Urinary bladder (tissue), 4 donors: Measurements from ENCODE around the gene SPATA12. TPM values are rescaled to one million over a fixed set of nuclear protein-coding genes. Genes with fewer than 3 reads are reported as not detected.

Experiments used
- DNase-seq: peaks from one replicate; pipeline ENCODE4 v3.0.0-alpha.2; 2015; ENCODE audit errors: extremely low spot score
- H3K27ac ChIP-seq: one replicate; pipeline ENCODE4 v1.5.1; 2013; ENCODE audit warnings: low read depth, mild to moderate bottlenecking, moderate library complexity
- H3K36me3 ChIP-seq: one replicate; pipeline ENCODE4 v1.6.1; 2013; ENCODE audit warnings: mild to moderate bottlenecking, moderate library complexity; ENCODE audit not compliant: insufficient read depth
- H3K4me1 ChIP-seq: one replicate; pipeline ENCODE4 v1.6.1; 2013; ENCODE audit warnings: mild to moderate bottlenecking, moderate library complexity; ENCODE audit not compliant: insufficient read depth
- H3K4me3 ChIP-seq: one replicate; pipeline ENCODE4 v1.5.1; 2013; ENCODE audit warnings: low read depth, low read length
- WGBS: extraction: QIAGEN DNeasy Blood & Tissue Kit; methylation state at CpG from one replicate; pipeline ENCODE4 v1.1.7; 2013; 5-methylcytosine and 5-hydroxymethylcytosine counted together
- polyA plus RNA-seq: library from polyadenylated mRNA; stranded (reverse); fragments of 200-250 nt; gene quantifications from one replicate; pipeline ENCODE4 v1.2.3, GENCODE V29; 2013
- total RNA-seq: library from RNA; depleted of rRNA; stranded (reverse); fragments of >200 nt; gene quantifications from one replicate; pipeline ENCODE4 v1.2.3, GENCODE V29; 2014
- donor health status: healthy with polysubstance abuse.
- donor health status: healthy.

Gene SPATA12
- total and polyA plus RNA-seq, 2 donors: 0.09 TPM; not detected in 1

DNA sequence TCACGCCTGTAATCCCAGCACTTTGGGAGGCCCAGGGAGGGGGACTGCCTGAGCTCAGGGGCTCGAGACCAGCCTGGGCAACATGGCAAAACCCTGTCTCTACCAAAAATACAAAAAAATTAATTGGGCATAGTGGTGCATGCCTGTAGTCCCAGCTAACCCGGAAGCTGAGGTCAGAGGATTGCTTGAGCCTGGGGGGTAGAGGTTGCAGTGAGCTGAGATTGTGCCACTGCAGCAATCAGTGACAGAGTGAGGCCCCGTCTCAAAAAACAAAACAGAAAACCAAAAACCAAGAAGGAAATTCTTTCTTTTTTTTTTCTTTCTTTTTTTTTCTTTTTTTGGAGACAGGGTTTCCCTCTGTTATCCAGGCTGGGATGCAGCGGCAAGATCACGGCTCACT is 3.5 kb downstream of the SPATA12 start:
- WGBS: 88% methylated on average over 6 of the region's 6 CpGs
- Histone ChIP-seq H3K4me3 (no peak overlapping the region), H3K27ac (no peak overlapping the region), H3K4me1 (peaks cover 1% of the 10 kb centered on the region), H3K36me3 (no peaks in the 10 kb centered on the region)
- DNase-seq: no peak

DNA sequence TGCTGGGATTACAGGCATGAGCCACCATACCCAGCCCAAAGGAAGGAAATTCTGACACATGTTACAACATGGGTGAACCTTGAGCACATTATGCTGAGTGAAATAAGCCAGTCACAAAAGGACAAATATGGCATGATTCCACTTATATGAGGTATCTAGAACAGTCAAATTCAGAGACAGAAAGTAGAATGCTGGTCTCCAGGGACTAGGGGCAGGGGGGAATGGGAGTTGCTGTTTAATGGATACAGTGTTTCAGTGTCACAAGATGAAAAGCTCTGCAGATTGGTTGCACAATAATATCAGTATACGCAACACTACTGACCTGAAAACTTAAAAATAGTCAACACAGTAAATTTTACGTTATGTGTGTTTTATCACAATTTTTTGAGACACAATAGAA is 4.1 kb downstream of the SPATA12 start:
- H3K27ac ChIP-seq: no peak overlapping the region
- DNase-seq: no peak
- H3K4me1 ChIP-seq: peaks cover 1% of the 10 kb centered on the region
- H3K36me3 ChIP-seq: no peaks in the 10 kb centered on the region
- no peak overlapping the region for H3K4me3 ChIP-seq
- 93% methylated on average over 2 of the region's 2 CpGs for WGBS

DNA sequence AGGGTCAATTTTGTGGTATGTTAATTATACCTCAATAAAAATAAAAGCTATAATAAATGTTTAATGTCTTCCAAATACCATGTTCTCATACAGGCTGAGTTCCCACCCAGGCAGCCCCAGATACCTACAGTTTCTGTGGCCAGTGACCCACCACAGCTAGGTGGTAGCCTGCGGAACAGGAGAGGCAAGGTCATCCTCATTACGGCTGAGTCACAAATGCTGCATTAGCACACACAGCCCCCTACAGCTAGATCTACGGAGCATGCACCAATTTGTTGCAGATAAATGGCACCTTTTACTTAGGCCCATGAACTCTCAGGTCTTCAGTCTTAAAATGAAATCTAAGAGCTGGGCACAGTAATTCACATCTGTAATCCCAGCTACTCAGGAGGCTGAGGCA is 5.1 kb downstream of the SPATA12 start:
- peaks cover 1% of the 10 kb centered on the region for H3K4me1 ChIP-seq
- no peak for DNase-seq
- no peaks in the 10 kb centered on the region for H3K36me3 ChIP-seq
- 94% methylated on average over 3 of the region's 3 CpGs for WGBS
- H3K27ac ChIP-seq: no peak overlapping the region
- no peak overlapping the region for H3K4me3 ChIP-seq

DNA sequence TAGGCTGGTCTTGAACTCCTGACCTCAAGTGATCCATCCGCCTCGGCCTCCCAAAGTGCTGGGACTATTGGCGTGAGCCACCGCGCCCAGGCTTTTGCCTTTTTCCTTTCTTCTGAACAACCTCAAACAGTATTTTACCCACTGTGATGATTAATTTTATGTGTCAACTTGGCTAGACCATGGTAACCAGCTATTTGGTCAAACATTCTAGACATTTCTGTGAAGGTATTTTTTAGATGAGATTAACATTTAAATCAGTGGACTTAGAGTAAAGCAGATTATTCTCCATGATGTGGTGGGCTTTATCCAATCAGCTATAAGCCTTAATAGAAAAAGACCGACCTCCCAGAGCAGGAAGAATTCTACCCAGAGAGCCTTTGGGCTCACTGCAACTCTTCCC is 6.0 kb downstream of the SPATA12 start:
- H3K4me1 ChIP-seq: peaks cover 1% of the 10 kb centered on the region

DNA sequence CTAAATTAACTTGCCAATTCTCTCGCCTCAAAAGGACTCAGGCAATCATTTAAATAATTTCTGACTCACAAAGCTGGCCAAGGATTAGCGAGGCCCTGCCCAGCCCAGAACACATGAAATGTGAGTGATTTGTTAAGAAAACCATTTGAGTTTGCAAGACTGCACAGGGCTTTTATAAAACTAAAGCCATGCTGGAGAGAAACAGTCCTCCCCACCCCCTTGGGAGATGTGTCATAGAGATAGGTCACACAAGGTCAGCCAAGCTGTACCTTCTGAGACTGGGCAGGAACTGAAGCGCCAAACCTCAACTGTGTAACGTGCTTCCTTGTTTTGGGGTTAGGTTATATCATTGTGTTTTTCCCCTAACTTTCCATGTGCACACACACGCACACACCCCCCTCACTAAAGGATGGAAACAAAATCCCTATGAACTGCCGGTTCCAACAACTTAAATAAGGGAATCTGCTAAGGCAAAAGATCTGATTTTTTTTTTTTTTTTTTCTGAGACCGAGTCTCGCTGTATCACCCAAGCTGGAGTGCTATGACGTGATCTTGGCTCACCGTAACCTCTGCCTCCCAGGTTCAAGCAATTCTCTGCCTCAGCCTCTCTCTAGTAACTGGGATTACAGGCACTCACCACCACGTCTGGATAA is 8.1 kb downstream of the SPATA12 start:
- H3K4me1 ChIP-seq: peaks cover 1% of the 10 kb centered on the region
- 22% methylated on average over 11 of the region's 11 CpGs for WGBS
- no peak overlapping the region for H3K4me3 ChIP-seq
- no peaks in the 10 kb centered on the region for H3K36me3 ChIP-seq
- no peak for DNase-seq
- no peak overlapping the region for H3K27ac ChIP-seq

More for the DNA sequence above, 6.0 kb downstream of the SPATA12 start:
- H3K4me3 ChIP-seq: no peak overlapping the region
- no peak for DNase-seq
- no peaks in the 10 kb centered on the region for H3K36me3 ChIP-seq
- H3K27ac ChIP-seq: no peak overlapping the region
- 95% methylated on average over 6 of the region's 6 CpGs for WGBS

DNA sequence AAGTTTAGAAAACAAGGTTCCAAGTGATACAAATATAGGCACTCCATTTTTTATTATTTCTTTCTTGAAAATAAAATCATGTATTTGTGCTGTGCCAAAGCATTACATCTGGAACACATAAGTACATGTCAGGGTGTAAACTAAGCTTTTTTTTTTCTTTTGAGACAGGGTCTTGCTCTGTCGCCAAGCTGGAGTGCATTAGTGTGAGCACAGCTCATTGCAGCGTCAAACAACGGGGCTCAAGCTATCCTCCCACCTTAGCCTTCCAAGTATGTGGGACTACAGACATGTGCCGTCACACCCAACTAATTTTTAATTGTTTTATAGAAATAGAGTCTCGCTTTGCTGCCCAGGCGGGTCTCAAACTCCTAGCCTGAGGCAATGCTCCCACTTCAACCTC is 9.0 kb downstream of the SPATA12 start:
- 29% methylated on average over 6 of the region's 6 CpGs for WGBS
- Histone ChIP-seq H3K27ac (no peak overlapping the region), H3K4me1 (peaks cover 1% of the 10 kb centered on the region), H3K4me3 (no peak overlapping the region), H3K36me3 (no peaks in the 10 kb centered on the region)
- DNase-seq: no peak

DNA sequence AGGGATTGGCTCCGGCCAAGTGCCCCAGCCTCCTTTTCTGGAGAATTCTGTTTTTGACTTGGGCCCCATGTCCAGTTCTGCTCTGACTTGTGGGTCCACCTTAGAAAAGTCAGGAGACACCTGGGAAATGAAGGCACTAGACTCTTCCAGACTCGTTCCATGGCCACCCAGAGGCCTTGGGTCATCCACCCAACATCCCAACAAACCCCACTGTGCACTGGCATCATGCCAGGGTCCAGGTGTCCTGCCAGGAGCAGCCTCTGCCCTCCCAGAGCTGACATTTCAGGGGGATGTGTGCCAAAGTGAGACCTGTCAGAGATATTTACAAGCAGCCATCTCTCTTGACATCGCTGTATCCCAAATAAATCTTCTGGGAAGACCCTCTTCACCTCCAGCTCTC is 13.2 kb downstream of the SPATA12 start:
- no peak for DNase-seq
- Histone ChIP-seq H3K27ac (no peak overlapping the region), H3K36me3 (no peaks in the 10 kb centered on the region), H3K4me1 (no peaks in the 10 kb centered on the region), H3K4me3 (no peak overlapping the region)
- WGBS: 92% methylated on average over 3 of the region's 3 CpGs

DNA sequence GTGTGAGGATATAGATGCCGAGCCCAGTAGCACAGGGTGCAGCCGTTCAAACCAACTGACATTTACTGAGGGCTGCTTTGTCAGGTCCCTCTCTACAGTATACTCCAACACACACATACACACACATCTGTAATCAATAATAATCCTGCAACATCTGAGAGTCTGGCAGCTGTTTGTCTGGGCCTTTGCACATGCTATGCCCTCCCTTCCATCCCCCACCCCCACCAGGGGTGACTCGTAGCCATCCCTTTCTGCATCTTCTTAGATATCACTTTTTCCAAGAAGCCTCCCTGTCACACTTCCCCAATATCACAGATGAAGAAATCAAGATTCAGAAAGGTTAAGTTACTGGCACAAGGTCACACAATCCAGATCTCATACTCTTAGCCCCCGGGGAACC is 13.7 kb downstream of the SPATA12 start:
- Histone ChIP-seq H3K27ac (no peak overlapping the region), H3K4me1 (no peaks in the 10 kb centered on the region), H3K4me3 (no peak overlapping the region), H3K36me3 (no peaks in the 10 kb centered on the region)
- no peak for DNase-seq
- 89% methylated on average over 4 of the region's 4 CpGs for WGBS

DNA sequence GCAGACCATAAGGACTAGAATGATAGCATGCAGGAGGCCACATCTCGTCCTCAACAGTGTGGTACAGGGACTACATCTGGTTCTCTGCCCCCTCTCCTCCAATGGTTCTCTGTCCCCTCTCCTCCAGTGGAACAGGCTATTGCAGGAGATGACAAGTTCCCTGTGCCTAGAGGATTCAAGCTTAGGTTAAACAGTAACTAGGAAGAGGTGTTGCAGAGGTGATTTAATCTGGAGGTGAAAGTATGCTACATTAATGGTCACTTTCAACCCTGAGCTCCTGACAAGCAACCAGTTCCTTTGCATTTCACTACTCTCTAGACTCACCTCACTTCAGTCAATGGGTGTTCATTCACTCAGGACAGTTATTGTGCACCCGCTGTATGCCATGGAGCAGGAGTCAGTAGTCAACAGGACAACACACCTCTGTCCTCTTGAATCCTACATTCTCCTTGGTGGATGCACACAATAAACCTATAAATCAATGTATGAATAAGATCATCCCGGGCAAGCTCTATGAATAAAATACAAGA is 16.0 kb downstream of the SPATA12 start:
- no peak for DNase-seq
- H3K4me3 ChIP-seq: no peak overlapping the region
- H3K36me3 ChIP-seq: no peaks in the 10 kb centered on the region
- 95% methylated on average over 3 of the region's 3 CpGs for WGBS
- no peaks in the 10 kb centered on the region for H3K4me1 ChIP-seq
- H3K27ac ChIP-seq: no peak overlapping the region

DNA sequence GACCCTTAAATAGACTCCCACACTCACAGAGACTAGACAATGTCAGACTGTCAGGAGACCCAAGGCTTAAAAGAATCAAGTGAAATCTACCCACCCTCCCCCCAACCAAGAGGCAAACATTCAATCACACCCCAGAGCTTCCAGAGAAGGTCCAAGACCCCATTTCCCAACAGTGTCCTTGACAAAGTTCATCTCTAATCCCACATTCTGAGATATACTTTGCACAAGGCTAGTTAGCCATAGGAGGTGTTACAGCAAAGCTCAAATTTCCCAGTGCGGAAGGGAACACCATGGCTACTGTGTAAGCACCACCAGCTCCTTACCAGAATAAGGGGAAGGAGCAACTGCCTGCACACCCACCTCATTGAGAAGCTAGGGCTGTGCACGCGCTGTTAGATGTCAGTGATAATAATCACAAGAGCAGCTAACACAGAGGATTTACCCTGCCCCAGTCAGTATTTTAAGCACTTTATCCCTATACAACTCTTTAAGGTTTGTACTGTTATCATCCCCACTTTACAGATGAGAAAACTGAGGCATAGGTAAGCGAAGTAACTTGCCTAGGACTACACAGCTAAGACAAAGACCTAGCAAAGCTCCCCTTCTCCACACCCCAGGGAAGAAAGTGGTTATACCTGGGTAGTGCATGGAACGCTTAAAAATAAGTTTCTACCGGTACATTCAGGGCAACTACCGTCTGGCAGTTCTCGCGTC is 17.3 kb downstream of the SPATA12 start:
- H3K27ac ChIP-seq: no peak overlapping the region

DNA sequence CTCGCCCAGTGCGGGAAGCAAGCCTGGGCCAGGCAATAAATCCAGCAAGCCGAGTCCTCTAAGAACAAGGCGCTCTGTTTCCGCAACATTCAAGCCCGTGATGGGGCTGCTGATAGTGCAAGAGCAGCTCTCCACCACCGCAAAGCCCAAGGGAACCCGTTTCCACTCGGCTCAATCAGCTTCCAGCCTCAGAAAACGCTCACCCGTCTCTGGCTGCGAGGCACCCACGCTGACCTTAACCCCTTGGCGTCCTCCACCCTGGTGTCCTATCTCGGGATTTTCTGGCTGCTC is 17.8 kb downstream of the SPATA12 start:
- H3K27ac ChIP-seq: no peak overlapping the region
- 1% methylated on average over 15 of the region's 15 CpGs for whole genome bisulfite sequencing
- DNase-seq: no peak

More for the DNA sequence above, 17.3 kb downstream of the SPATA12 start:
- H3K36me3 ChIP-seq: no peaks in the 10 kb centered on the region
- peak overlapping the region; percentile 49 for H3K4me3 ChIP-seq
- DNase-seq: no peak
- WGBS: 40% methylated on average over 9 of the region's 9 CpGs
- no peaks in the 10 kb centered on the region for H3K4me1 ChIP-seq

DNA sequence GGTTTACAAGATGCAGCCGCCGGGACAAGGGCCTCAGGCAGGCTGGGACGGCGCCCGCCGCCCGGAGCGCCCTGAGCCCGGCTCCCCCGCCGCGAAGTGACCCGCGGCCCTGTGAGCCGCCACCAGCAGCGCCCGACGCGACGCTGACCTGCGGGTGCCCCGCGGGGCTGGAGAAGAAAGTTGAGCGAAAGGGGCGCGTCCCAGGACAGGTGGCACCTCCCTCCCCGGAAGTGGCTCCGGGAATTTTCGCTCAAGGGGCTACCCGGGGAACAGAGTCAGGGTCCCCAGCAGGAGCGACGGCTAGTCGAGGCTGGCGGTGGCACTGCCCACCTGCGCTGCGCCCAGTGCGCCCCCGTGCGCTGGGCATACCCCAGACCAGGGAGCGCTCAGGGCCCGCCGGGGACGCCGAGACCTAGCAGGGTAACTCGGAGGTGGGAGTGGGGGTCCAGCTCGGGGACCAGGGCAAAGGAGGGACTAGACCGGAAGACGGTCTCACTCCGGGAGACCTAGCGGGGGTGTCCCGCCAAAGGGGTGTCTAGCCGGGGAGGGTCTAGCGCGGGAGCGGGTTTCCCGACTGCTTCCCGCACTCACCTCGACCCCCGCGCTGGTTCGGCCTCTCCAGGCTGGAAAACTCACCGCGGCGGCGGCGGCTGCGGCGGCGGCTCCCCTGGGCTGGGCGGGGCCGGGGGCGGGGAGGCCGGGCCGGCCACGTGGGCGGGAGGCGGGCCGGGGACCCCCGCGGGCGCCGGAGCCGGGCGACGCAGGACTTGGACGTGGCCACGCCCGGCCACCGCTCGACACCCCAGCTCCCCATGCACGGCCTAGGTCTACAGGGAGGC is 18.4 kb downstream of the SPATA12 start:
- H3K4me1 ChIP-seq: no peaks in the 10 kb centered on the region
- under 1% methylated on average over 91 of the region's 91 CpGs for WGBS
- DNase-seq: no peak
- H3K27ac ChIP-seq: no peak overlapping the region
- H3K36me3 ChIP-seq: no peaks in the 10 kb centered on the region
- peak overlapping the region; percentile 49 for H3K4me3 ChIP-seq

More for the DNA sequence above, 17.8 kb downstream of the SPATA12 start:
- Histone ChIP-seq H3K36me3 (no peaks in the 10 kb centered on the region), H3K4me1 (no peaks in the 10 kb centered on the region), H3K4me3 (peak overlapping the region; percentile 49)

DNA sequence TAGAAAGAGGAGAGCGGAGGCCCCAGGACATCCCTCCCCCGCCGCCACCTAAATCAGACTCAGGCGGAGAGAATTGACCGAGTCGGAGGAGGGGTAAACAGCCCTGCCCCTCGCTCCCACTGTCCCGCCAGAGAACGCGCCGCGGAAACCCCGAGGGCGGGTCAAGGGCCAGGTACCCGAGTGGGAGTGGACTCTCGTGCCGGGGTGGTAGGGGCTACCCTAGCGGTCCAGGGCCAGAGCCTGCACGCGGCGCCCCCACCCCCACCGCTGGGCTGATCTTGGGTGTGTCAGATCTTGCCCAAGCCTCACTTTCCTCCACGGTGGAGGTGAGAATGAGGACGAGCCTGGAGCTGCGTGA is 19.0 kb downstream of the SPATA12 start:
- no peak for DNase-seq
- Histone ChIP-seq H3K27ac (no peak overlapping the region), H3K4me1 (no peaks in the 10 kb centered on the region), H3K4me3 (peak overlapping the region; percentile 49), H3K36me3 (no peaks in the 10 kb centered on the region)
- WGBS: 4% methylated on average over 25 of the region's 25 CpGs

DNA sequence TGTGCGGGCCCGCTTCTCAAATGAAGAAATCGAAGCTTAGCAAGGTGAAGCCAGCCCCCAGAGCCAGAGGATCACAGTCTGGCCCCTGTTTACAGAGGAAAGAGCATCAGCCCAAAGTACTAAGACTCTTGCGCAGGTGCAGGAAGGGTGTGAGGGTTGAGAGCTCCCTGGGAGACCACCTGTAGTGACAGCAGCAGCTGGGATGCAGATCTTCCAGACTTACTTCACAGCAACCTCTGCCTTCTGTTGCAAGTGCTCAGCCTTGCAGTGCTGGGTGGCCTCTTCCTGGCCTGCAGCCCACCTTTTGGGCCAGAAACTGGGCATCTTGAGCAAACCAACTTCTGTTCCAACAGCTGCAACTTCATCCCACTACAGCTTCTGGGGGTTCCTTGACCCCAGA is 19.7 kb downstream of the SPATA12 start:
- H3K36me3 ChIP-seq: no peaks in the 10 kb centered on the region
- WGBS: 94% methylated on average over 4 of the region's 4 CpGs
- no peaks in the 10 kb centered on the region for H3K4me1 ChIP-seq
- DNase-seq: no peak
- no peak overlapping the region for H3K4me3 ChIP-seq
- H3K27ac ChIP-seq: no peak overlapping the region
